H1 (cell line): Measurements from ENCODE around the gene ACYP1. TPM values are rescaled to one million over a fixed set of nuclear protein-coding genes. Genes with fewer than 3 reads are reported as not detected.

Experiments
- CTCF ChIA-PET: fragments of 300-600 bp; sonication (Branson Sonifier 250); formaldehyde crosslinking; loops from one replicate; lab custom pipeline; 2021; ENCODE audit not compliant: partially characterized antibody; lab: Charles Lee
- POLR2A ChIA-PET: fragments of 300-600 bp; sonication (Branson Sonifier 250); formaldehyde crosslinking; loops from one replicate; lab custom pipeline; 2021; ENCODE audit warnings: inconsistent platforms; ENCODE audit not compliant: partially characterized antibody; lab: Charles Lee
- DNase-seq, 2 experiments: peaks; one replicate each; pipeline versions ENCODE4 v3.0.0 to v3.0.0-alpha.2; 2010 to 2022; ENCODE audit warnings: low spot score in 2 of 2, low read depth in 1 of 2, mixed read lengths in 1 of 2
- FAIRE-seq: peaks from 2 replicates; lab custom pipeline; 2011; peaks lifted over from hg19 to GRCh38; lab: Jason Lieb, UNC
- H2AFZ ChIP-seq: 2 replicates; pipeline ENCODE4 v1.8.1; 2012; ENCODE audit warnings: low read length, inconsistent platforms
- H2AK5ac ChIP-seq: 2 replicates; pipeline ENCODE4 v1.6.1; 2013; ENCODE audit warnings: low read depth, low read length
- H2BK120ac ChIP-seq: replicated peaks from 2 replicates; pipeline ENCODE3; 2013; ENCODE audit warnings: low read depth, low read length, inconsistent platforms
- H2BK12ac ChIP-seq: 2 replicates; pipeline ENCODE4 v1.6.1; 2013; ENCODE audit warnings: low read depth, low read length
- H2BK15ac ChIP-seq: 2 replicates; pipeline ENCODE4 v1.6.1; 2013; ENCODE audit warnings: low read length
- H2BK20ac ChIP-seq: 2 replicates; pipeline ENCODE4 v1.6.1; 2013; ENCODE audit warnings: low read length
- H2BK5ac ChIP-seq: 2 replicates; pipeline ENCODE4 v1.6.1; 2013; ENCODE audit warnings: low read depth, low read length
- H3K14ac ChIP-seq: 2 replicates; pipeline ENCODE4 v1.6.1; 2013; ENCODE audit warnings: inconsistent platforms; ENCODE audit not compliant: insufficient read length
- H3K18ac ChIP-seq: 2 replicates; pipeline ENCODE4 v1.6.1; 2013; ENCODE audit warnings: low read length; ENCODE audit errors: extremely low read depth
- H3K23ac ChIP-seq: 2 replicates; pipeline ENCODE4 v1.6.1; 2013; ENCODE audit warnings: inconsistent platforms; ENCODE audit not compliant: insufficient read length
- H3K23me2 ChIP-seq: 2 replicates; pipeline ENCODE4 v1.6.1; 2013; ENCODE audit warnings: low read depth, low read length
- H3K27ac ChIP-seq: 2 replicates; pipeline ENCODE4 v1.6.1; 2011; ENCODE audit warnings: low read depth, low read length, inconsistent platforms
- H3K27me3 ChIP-seq, 4 experiments: replicated peaks in 1 of 4; 1 replicate in 1 of 4; 2 replicates in 3 of 4; pipeline versions ENCODE4 v1.6.1 to v1.8.1; 2011 to 2013; ENCODE audit warnings: low read length in 3 of 4, mild to moderate bottlenecking in 3 of 4, inconsistent platforms in 2 of 4, mixed read lengths in 2 of 4, moderate library complexity in 1 of 4; ENCODE audit not compliant: control insufficient read depth in 3 of 4, insufficient read depth in 3 of 4; ENCODE audit errors: extremely low read depth in 1 of 4
- H3K36me3 ChIP-seq, 4 experiments: 2 replicates each; pipeline versions ENCODE4 v1.6.1 to v1.8.1; 2011 to 2013; ENCODE audit warnings: mild to moderate bottlenecking in 4 of 4, low read length in 3 of 4, moderate library complexity in 2 of 4, control low read depth in 1 of 4, inconsistent platforms in 1 of 4; ENCODE audit not compliant: insufficient read depth in 4 of 4, control insufficient read depth in 2 of 4
- H3K4ac ChIP-seq: replicated peaks from 2 replicates; pipeline ENCODE3; 2013; ENCODE audit warnings: low read length, low read depth, mixed read lengths, inconsistent platforms; ENCODE audit not compliant: insufficient read length
- H3K4me1 ChIP-seq, 4 experiments: replicated peaks in 1 of 4; 1 replicate in 1 of 4; 2 replicates in 3 of 4; pipeline versions ENCODE4 v1.6.1 to v1.8.1; 2011 to 2013; ENCODE audit warnings: low read length in 3 of 4, inconsistent platforms in 2 of 4, mixed read lengths in 1 of 4; ENCODE audit not compliant: insufficient read depth in 4 of 4, control insufficient read depth in 3 of 4
- H3K4me2 ChIP-seq, 2 experiments: 2 replicates each; pipeline versions ENCODE4 v1.6.1 to v1.8.1; 2011 to 2013; ENCODE audit warnings: low read depth in 2 of 2, low read length in 2 of 2, control low read depth in 1 of 2, inconsistent platforms in 1 of 2, mild to moderate bottlenecking in 1 of 2; ENCODE audit not compliant: insufficient read depth in 1 of 2
- H3K4me3 ChIP-seq, 4 experiments: fragments of 200-600, 300-600 bp in 1 of 4; sonication (generic), shearing (Covaris generic), sonication (Bioruptor Twin) in 1 of 4; 2 replicates each; pipeline versions ENCODE4 v1.5.1 to v1.8.1; 2011 to 2016; ENCODE audit warnings: low read length in 4 of 4, low read depth in 3 of 4, control low read depth in 2 of 4, inconsistent platforms in 2 of 4, mild to moderate bottlenecking in 2 of 4, mixed read lengths in 1 of 4, moderate library complexity in 1 of 4; ENCODE audit not compliant: insufficient read depth in 2 of 4; ENCODE audit errors: extremely low read depth in 1 of 4
- H3K56ac ChIP-seq: replicated peaks from 2 replicates; pipeline ENCODE3; 2013; ENCODE audit warnings: low read depth, mild to moderate bottlenecking, mixed read lengths, low read length, inconsistent platforms; ENCODE audit not compliant: insufficient read length
- H3K79me1 ChIP-seq: 2 replicates; pipeline ENCODE4 v1.6.1; 2013; ENCODE audit warnings: low read depth, low read length, control low read depth
- H3K79me2 ChIP-seq, 2 experiments: 2 replicates each; pipeline versions ENCODE4 v1.6.1 to v1.8.1; 2012 to 2013; ENCODE audit warnings: low read length in 2 of 2, mild to moderate bottlenecking in 2 of 2, inconsistent platforms in 1 of 2; ENCODE audit not compliant: insufficient read depth in 2 of 2, control insufficient read depth in 1 of 2
- H3K9ac ChIP-seq, 4 experiments: replicated peaks in 1 of 4; 1 replicate in 1 of 4; 2 replicates in 3 of 4; pipeline versions ENCODE4 v1.6.1 to v1.8.1; 2011 to 2013; ENCODE audit warnings: low read depth in 3 of 4, low read length in 3 of 4, control low read depth in 2 of 4, mild to moderate bottlenecking in 2 of 4, moderate library complexity in 2 of 4, inconsistent platforms in 1 of 4; ENCODE audit errors: extremely low read depth in 1 of 4
- H3K9me3 ChIP-seq, 2 experiments: 2 replicates each; pipeline versions ENCODE4 v1.6.1 to v1.8.1; 2012 to 2013; ENCODE audit warnings: mild to moderate bottlenecking in 2 of 2, moderate library complexity in 2 of 2, control low read depth in 1 of 2, inconsistent platforms in 1 of 2, low read depth in 1 of 2, low read length in 1 of 2, mixed read lengths in 1 of 2; ENCODE audit not compliant: insufficient read depth in 2 of 2
- H4K20me1 ChIP-seq, 2 experiments: replicated peaks in 1 of 2; 2 replicates each; pipeline versions ENCODE3 to v1.8.1; 2011 to 2013; ENCODE audit warnings: inconsistent platforms in 2 of 2, low read length in 2 of 2, mild to moderate bottlenecking in 1 of 2; ENCODE audit not compliant: insufficient read depth in 2 of 2, control insufficient read depth in 1 of 2
- H4K5ac ChIP-seq: 2 replicates; pipeline ENCODE4 v1.6.1; 2013; ENCODE audit warnings: low read length, low read depth, mixed read lengths, inconsistent platforms; ENCODE audit not compliant: insufficient read length
- H4K8ac ChIP-seq: 2 replicates; pipeline ENCODE4 v1.8.0; 2013; ENCODE audit warnings: mild to moderate bottlenecking, moderate library complexity, low read length, inconsistent platforms; ENCODE audit not compliant: insufficient read depth; ENCODE audit errors: extremely low read depth
- H4K91ac ChIP-seq: replicated peaks from 2 replicates; pipeline ENCODE3; 2013; ENCODE audit warnings: low read length, mixed read lengths, inconsistent platforms; ENCODE audit not compliant: insufficient read length
- CREB1 ChIP-seq: IDR thresholded peaks from 2 replicates; pipeline ENCODE4 v1.6.1; 2012; ENCODE audit warnings: inconsistent platforms
- HDAC2 ChIP-seq, 2 experiments: fragments of 300-600 bp in 1 of 2; sonication (generic) in 1 of 2; IDR thresholded peaks; 2 replicates each; pipeline ENCODE4 v1.6.1; 2011 to 2012; ENCODE audit warnings: low read depth in 2 of 2, low read length in 2 of 2, mild to moderate bottlenecking in 2 of 2, moderate library complexity in 2 of 2, borderline replicate concordance in 1 of 2, inconsistent platforms in 1 of 2
- WGBS, 2 experiments: shearing (Covaris generic) in 1 of 2; methylation state at CpG; one replicate each; pipeline versions ENCODE4 v1.1.6 to v1.1.7; 2013 to 2015; ENCODE audit warnings: low lambda C conversion rate in 2 of 2, mixed read lengths in 2 of 2, inconsistent platforms in 1 of 2, low coverage in 1 of 2, missing lambda C conversion rate in 1 of 2; ENCODE audit not compliant: insufficient replicate concordance in 2 of 2, insufficient coverage in 1 of 2, insufficient read length in 1 of 2; ENCODE audit errors: extremely low coverage in 1 of 2, missing lambda C conversion rate in 1 of 2; 5-methylcytosine and 5-hydroxymethylcytosine counted together
- polyA plus RNA-seq, 7 experiments: library from polyadenylated mRNA; depleted of rRNA in 3 of 7; stranded (reverse) in 5 of 7; unstranded in 2 of 7; fragments of >200 nt in 5 of 7; fragments of 200-250 nt in 2 of 7; gene quantifications; 1 replicate in 5 of 7; 2 replicates in 1 of 7; 4 replicates in 1 of 7; pipeline versions ENCODE4 v1.2.1 to v1.2.3, GENCODE V29; 2011 to 2013; ENCODE audit warnings: missing spikeins in 2 of 7, mixed read lengths in 2 of 7
- total RNA-seq: library from RNA; stranded (reverse); fragmentation: NEBNext Ultra II Directional; extraction: Animal tissue kit (Norgen Biotek cat#: 25700); gene quantifications from 2 replicates; pipeline ENCODE4 v1.2.1, GENCODE V29; 2021

ACYP1 gene
- total and polyA plus RNA-seq, 2 of the 8 experiments (the other 6 are each of a cell fraction or from before 2014, with no cell fraction given): 22.3 to 24.8 TPM

DNA sequence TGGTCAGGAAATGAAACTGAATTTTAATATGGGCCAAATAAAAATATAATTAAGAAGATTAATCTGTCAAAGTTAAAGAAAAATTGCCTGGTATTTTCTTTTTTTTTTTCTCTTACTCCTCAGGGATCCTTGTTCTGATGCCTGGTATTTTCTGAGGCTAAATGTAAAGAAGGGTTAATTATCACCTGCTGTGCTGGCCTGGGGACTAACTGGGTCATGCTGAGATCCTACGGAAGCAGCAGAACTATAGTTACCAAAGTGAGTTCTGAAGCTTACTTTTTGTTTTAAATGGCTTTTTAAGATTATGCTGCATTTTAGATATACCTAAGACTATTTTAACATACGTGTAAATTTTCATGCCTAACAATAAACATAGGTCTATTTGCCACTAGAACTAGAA is 28.9 kb upstream of the ACYP1 start:
- no peak for DNase-seq
- no peak overlapping the region for H2BK120ac ChIP-seq
- no peaks in the 10 kb centered on the region for H3K79me1 ChIP-seq
- no peak overlapping the region for H4K91ac ChIP-seq
- no peaks in the 10 kb centered on the region for H3K79me2 ChIP-seq
- no peak overlapping the region; a peak in 1 of 8 replicates for H3K4me3 ChIP-seq
- no peaks in the 10 kb centered on the region for H3K27me3 ChIP-seq
- no peak for FAIRE-seq
- ChIA-PET POLR2A (interaction anchor here (1.2 to 1.5 kb wide), 2 partner anchors 15 to 24 kb away, joined by 3 read pairs; no protein-coding TSS in a partner anchor), CTCF (interaction anchor here (0.6 to 1.2 kb wide), 2 partner anchors 63 to 70 kb away, joined by 3 read pairs; no protein-coding TSS in a partner anchor)
- no peaks in the 10 kb centered on the region for H3K9me3 ChIP-seq
- no peak overlapping the region for H3K18ac ChIP-seq
- no peak overlapping the region for H2BK5ac ChIP-seq
- H3K56ac ChIP-seq: no peak overlapping the region
- no peak overlapping the region for H3K23ac ChIP-seq
- no peak overlapping the region for H2BK20ac ChIP-seq
- 51% methylated on average over 2 of the region's 2 CpGs; no CpG with 5 or more reads in 1 of the 2 experiments for WGBS, 2 experiments
- no peak overlapping the region for H4K8ac ChIP-seq
- no peak overlapping the region for H3K9ac ChIP-seq
- TF ChIP-seq HDAC2 (IDR thresholded peaks at IDR 0.05; ENCODE audit: borderline replicate concordance in 1 of 2, low read depth in 2 of 2, low read length in 2 of 2) (0 out of 4 replicates have a peak, but pooled peaks of 1 of the 2 experiments have one; percentile 39), CREB1 (no peak)
- no peak overlapping the region for H2BK15ac ChIP-seq
- H2AFZ ChIP-seq: no peak overlapping the region
- H2AK5ac ChIP-seq: no peak overlapping the region
- no peak overlapping the region for H3K27ac ChIP-seq
- no peaks in the 10 kb centered on the region for H3K23me2 ChIP-seq
- H3K4ac ChIP-seq: no peak overlapping the region
- H3K36me3 ChIP-seq: peaks cover 0 to 50% (median 19%) of the 10 kb centered on the region in 4 experiments; a peak in 7 of 8 replicates
- 0 out of 4 replicates have a peak overlapping the region, but pooled peaks of 1 of the 2 experiments have one; percentile 3 for H3K4me2 ChIP-seq
- H3K4me1 ChIP-seq: no peaks in the 10 kb centered on the region; a peak in 2 of 7 replicates
- H3K14ac ChIP-seq: no peak overlapping the region
- H4K20me1 ChIP-seq: no peaks in the 10 kb centered on the region
- H2BK12ac ChIP-seq: no peak overlapping the region
- no peak overlapping the region for H4K5ac ChIP-seq
